ENCODE measurements around the gene AADACL2. TPM values are rescaled to one million over a fixed set of nuclear protein-coding genes. Genes with fewer than 3 reads are reported as not detected.
"Not testable (repeated sequence)": the region's sequence is repeated elsewhere in the genome, so short reads cannot be mapped to it uniquely, and the experiment has no call there.

AADACL2 gene
- total RNA-seq, 2 donors from 2014 or later: 0.16 TPM; not detected in 1

DNA sequence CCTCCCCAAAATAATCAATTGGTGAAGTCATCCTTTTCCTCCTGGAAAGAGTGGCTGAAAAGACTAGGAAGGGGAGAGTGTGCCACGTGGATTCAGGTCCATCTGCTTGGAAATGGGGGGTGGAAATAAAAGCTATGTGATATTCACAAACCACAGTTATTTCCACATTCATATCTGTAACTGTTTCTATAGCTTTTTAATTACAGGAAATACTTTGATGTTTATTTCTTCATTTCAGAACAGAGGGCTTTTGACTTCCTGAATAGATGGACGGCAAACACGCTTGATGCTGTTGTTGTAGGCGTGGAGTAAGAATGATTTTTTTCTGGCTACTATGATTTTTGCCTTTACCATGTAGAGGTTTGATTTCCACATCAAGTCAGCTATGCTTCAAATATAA, 10.1 kb downstream of the AADACL2 start:
- no peaks in the 10 kb centered on the region for H3K4me1 ChIP-seq
- DNase-seq (ENCODE audit: low spot score): no peak
- H3K27me3 ChIP-seq: no peaks in the 10 kb centered on the region
- no peak overlapping the region for H3K27ac ChIP-seq
- H3K36me3 ChIP-seq: no peaks in the 10 kb centered on the region
- H3K4me3 ChIP-seq: no peak overlapping the region
- TF ChIP-seq, protein P1, sequence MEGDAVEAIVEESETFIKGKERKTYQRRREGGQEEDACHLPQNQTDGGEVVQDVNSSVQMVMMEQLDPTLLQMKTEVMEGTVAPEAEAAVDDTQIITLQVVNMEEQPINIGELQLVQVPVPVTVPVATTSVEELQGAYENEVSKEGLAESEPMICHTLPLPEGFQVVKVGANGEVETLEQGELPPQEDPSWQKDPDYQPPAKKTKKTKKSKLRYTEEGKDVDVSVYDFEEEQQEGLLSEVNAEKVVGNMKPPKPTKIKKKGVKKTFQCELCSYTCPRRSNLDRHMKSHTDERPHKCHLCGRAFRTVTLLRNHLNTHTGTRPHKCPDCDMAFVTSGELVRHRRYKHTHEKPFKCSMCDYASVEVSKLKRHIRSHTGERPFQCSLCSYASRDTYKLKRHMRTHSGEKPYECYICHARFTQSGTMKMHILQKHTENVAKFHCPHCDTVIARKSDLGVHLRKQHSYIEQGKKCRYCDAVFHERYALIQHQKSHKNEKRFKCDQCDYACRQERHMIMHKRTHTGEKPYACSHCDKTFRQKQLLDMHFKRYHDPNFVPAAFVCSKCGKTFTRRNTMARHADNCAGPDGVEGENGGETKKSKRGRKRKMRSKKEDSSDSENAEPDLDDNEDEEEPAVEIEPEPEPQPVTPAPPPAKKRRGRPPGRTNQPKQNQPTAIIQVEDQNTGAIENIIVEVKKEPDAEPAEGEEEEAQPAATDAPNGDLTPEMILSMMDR (IDR thresholded peaks at IDR 0.05): no peak
- H3K9me3 ChIP-seq: peaks cover 0 to 8% of the 10 kb centered on the region in 2 donors

DNA sequence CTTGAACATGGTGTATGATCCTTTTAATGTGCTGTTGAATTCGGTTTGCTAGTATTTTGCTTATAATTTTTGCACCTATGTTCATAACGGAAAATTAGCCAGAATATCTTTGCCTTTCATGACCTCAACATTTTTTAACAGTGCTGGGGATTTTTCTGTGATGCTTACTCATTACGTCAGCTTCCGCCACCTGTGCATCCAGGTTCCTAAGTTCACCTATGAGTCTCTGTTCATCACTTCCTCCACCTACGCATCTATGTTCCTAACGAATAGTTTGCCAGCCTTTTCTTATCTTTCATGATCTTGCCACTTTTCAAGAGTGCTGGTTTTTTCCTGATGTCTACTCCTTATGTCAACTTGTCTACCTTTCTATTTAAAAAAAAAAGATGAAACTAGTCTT, 16.5 kb downstream of the AADACL2 start:
- no peaks in the 10 kb centered on the region for H3K4me1 ChIP-seq
- TF ChIP-seq, protein P1 (IDR thresholded peaks at IDR 0.05): no peak
- no peak overlapping the region for H3K4me3 ChIP-seq
- no peak for DNase-seq (ENCODE audit: low spot score)
- no peaks in the 10 kb centered on the region for H3K27me3 ChIP-seq
- H3K36me3 ChIP-seq: no peaks in the 10 kb centered on the region
- no peak overlapping the region for H3K27ac ChIP-seq
- H3K9me3 ChIP-seq: peaks cover 0 to 9% of the 10 kb centered on the region in 2 donors

DNA sequence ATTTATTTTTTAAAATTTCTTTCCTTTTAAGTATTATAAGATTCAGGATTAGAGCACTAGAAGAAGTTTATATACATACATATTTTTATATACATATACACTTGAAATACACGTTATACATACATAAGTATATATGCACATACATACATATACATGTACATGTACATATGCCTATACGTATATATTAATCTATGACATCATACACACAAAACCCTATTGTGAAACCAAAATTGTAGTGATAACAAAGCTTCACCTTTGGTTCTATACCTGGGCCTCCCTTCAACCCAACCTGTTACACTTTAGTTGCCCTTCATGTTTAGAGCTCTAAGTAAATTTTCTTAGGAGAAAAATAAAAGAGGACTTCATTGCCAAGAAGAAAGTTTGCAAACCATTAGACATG, 17.0 kb downstream of the AADACL2 start:
- H3K9me3 ChIP-seq: peaks cover 0 to 9% of the 10 kb centered on the region in 2 donors
- no peak overlapping the region for H3K4me3 ChIP-seq
- TF ChIP-seq, protein P1 (IDR thresholded peaks at IDR 0.05): no peak
- no peaks in the 10 kb centered on the region for H3K27me3 ChIP-seq
- no peak overlapping the region for H3K27ac ChIP-seq
- H3K4me1 ChIP-seq: no peaks in the 10 kb centered on the region
- DNase-seq (ENCODE audit: low spot score): no peak
- H3K36me3 ChIP-seq: no peaks in the 10 kb centered on the region

DNA sequence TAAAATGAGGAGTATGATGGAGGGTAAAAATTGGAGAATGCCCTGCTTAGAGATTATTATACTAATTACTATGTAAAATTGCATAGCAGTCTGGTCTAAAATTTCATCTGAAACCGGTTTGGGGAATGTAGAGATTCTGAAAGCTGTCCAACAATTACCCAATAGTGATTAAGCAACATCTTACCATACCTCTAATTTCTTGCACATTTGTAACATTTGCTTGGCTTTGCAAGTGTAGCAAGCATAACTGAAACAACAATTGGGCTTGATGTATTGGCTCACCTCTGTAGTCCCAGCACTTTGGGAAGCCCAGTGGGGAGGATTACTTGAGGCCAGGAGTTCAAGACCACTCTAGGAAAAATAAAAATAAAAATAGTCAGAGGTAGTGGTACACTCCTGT, 17.4 kb downstream of the AADACL2 start:
- no peaks in the 10 kb centered on the region for H3K36me3 ChIP-seq
- H3K27me3 ChIP-seq: no peaks in the 10 kb centered on the region
- H3K9me3 ChIP-seq: peaks cover 0 to 9% of the 10 kb centered on the region in 2 donors
- TF ChIP-seq, protein P1 (IDR thresholded peaks at IDR 0.05): no peak
- DNase-seq (ENCODE audit: low spot score): no peak
- no peak overlapping the region for H3K27ac ChIP-seq
- H3K4me1 ChIP-seq: no peaks in the 10 kb centered on the region
- H3K4me3 ChIP-seq: no peak overlapping the region

DNA sequence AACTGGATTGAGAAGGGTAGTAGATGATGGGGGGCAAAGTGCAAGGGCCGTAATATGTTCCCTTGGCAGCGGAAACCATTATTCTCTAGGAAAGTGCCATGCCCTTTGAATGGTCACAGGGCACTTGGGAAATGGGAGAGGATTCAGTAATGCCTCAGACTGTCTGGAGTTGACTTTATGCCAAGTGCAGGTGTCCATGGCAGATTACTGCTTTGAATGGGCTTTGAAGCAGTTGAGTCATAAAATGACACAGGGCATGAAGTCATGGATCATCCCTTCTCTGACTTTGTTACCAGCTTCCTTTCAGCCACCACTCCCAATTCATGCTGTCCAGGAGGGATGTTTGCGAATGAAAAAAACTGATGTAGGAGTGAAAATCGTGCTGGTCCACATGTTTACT, 20.1 kb downstream of the AADACL2 start:
- H3K27me3 ChIP-seq: no peaks in the 10 kb centered on the region
- no peaks in the 10 kb centered on the region for H3K4me1 ChIP-seq
- H3K36me3 ChIP-seq: no peaks in the 10 kb centered on the region
- H3K4me3 ChIP-seq: no peak overlapping the region
- H3K9me3 ChIP-seq: peaks cover 0 to 1% of the 10 kb centered on the region in 2 donors
- no peak for DNase-seq (ENCODE audit: low spot score)
- H3K27ac ChIP-seq: no peak overlapping the region
- TF ChIP-seq, protein P1 (IDR thresholded peaks at IDR 0.05): no peak

DNA sequence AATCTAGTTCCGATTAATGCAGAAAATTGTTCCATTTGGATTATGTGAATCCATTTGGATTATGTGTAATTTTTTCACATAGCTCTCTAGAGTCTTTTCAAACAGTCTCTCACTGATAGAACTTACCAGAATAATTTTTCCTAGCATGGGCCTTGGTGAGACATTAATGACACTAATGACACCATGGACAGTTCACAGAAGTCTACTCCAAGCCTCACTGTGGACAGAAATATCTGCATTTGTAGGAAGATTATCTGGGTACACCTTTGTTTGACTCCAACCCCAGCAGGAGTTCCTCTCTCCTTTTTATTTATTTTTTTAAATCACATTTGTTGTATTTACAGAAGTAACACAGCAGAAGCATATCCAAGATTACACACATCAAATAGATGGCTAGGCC, 27.9 kb downstream of the AADACL2 start:
- no peak for DNase-seq (ENCODE audit: low spot score)
- Histone ChIP-seq H3K27me3 (no peaks in the 10 kb centered on the region), H3K27ac (no peak overlapping the region), H3K4me3 (no peak overlapping the region), H3K4me1 (no peaks in the 10 kb centered on the region), H3K9me3 (no peaks in the 10 kb centered on the region), H3K36me3 (no peaks in the 10 kb centered on the region)
- TF ChIP-seq, protein P1 (IDR thresholded peaks at IDR 0.05): no peak

DNA sequence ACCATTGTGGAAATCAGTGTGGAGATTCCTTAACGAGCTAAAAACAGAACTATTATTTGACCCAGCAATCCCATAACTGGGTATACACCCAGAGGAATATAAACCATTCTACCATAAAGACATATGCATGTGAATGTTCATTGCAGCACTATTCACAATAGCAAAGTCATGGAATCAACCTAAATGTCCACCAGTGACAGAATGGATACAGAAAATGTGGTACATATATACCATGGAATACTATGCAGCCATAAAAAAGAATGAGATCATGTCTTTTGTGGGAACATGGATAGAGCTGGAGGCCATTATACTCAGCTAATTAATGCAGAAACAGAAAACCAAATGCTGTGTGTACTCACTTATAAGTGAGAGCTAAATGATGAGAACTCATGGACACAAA, 31.0 kb downstream of the AADACL2 start:
- H3K4me3 ChIP-seq; H3K27ac ChIP-seq; H3K4me1 ChIP-seq; DNase-seq (ENCODE audit: low spot score); H3K27me3 ChIP-seq; H3K36me3 ChIP-seq; H3K9me3 ChIP-seq: not testable (repeated sequence)
